SK-N-MC (cell line): ENCODE measurements around the gene MRPS12.

Experiments
- DNase-seq: peaks from one replicate; pipeline ENCODE4 v3.0.0-alpha.2; 2011; ENCODE audit warnings: low read depth, low spot score
- H3K27ac ChIP-seq: fragments of 200-600 bp; sonication (generic); 2 replicates; pipeline ENCODE4 v1.5.1; 2016; ENCODE audit warnings: mixed run types
- H3K36me3 ChIP-seq: fragments of 200-600 bp; sonication (generic); 2 replicates; pipeline ENCODE4 v1.6.1; 2017; ENCODE audit warnings: antibody characterized with exemption, low read length, mixed read lengths; ENCODE audit not compliant: insufficient read depth
- H3K4me3 ChIP-seq: fragments of 200-600 bp; sonication (generic); 2 replicates; pipeline ENCODE4 v1.5.1; 2016
- H3K9ac ChIP-seq: fragments of 200-600 bp; sonication (generic); 2 replicates; pipeline ENCODE4 v1.8.0; 2017; ENCODE audit warnings: mixed run types, mixed read lengths; ENCODE audit not compliant: insufficient read length
- H3K9me3 ChIP-seq: fragments of 200-600 bp; sonication (generic); 2 replicates; pipeline ENCODE4 v1.6.1; 2017; ENCODE audit warnings: low read depth, mild to moderate bottlenecking, antibody characterized with exemption, low read length, moderate library complexity, mixed read lengths
- EZH2 ChIP-seq: fragments of 200-600 bp; sonication (generic); IDR thresholded peaks from one replicate; pipeline ENCODE4 v1.6.1; 2017; ENCODE audit warnings: antibody characterized with exemption
- FOXP2 ChIP-seq: optimal IDR thresholded peaks from 2 replicates; pipeline ENCODE3; 2011; ENCODE audit warnings: mild to moderate bottlenecking, moderate library complexity; ENCODE audit not compliant: insufficient read depth; ENCODE audit errors: extremely low read length, control extremely low read depth
- POLR2AphosphoS5 ChIP-seq: IDR thresholded peaks from 2 replicates; pipeline ENCODE4 v1.6.1; 2012; ENCODE audit warnings: mild to moderate bottlenecking, low read depth, low read length, borderline replicate concordance

MRPS12 gene

DNA sequence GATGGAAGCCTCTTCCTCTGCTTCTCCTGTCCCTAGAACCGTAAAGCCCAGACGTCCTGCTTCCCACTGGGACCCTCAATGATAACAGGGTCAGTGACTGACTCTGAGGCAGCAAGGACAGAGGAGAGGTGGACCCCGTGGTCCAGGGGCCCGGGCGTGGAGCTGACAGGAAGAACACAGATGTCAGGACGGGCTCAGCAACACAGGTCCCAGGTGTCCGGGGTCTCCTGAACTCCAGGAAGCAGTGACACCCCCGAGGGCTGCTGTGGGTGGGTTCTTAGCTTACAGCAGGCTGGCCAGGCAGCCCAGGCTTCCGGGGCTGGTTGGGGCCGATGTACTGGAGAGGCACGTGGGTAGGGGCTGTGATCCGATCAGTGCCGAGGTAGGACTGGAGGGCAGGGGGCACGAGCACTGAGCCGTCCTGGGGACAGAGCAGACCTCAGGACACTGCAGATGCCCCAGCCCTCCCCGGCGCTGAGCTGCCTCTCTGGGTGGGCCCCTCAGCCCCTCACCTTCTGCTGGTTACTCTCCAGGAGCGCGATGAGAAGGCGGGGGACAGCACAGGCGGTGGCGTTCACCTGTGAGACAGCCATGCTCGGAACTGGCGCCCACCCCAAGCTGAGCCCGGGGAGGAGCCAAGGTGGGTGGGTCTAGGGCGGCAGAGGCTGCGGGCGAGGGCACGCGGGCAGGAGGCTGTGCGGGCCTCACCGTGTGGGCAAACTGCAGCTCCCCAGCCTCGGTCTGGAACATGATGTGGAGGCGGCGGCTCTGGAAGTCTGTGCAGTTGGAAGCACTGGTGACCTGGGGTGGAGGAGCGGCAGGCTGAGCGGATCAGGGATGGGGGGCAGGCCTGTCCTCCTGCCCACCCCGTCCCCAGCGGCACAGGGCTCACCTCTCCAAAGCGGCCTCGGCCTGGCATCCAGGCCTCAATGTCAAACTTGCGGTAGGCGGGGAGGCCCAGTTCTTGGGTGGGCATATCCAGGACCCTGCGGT lies 15.1 kb upstream of the MRPS12 start:
- TF ChIP-seq EZH2 (no peak), FOXP2 (no peak), POLR2AphosphoS5 (no peak)

GRCh38 chr19:38917516-38917915 lies 13.2 kb upstream of the MRPS12 start:
- TF ChIP-seq FOXP2 (no peak), POLR2AphosphoS5 (no peak), EZH2 (no peak)
- H3K9me3 ChIP-seq: no peaks in the 10 kb centered on the region
- H3K4me3 ChIP-seq: no peak overlapping the region
- no peak overlapping the region for H3K9ac ChIP-seq
- no peak overlapping the region for H3K27ac ChIP-seq
- H3K36me3 ChIP-seq: peaks cover 13% of the 10 kb centered on the region
- DNase-seq: no peak

More for the DNA sequence above, 15.1 kb upstream of the MRPS12 start:
- Histone ChIP-seq H3K9ac (no peak overlapping the region), H3K27ac (no peak overlapping the region), H3K36me3 (no peaks in the 10 kb centered on the region), H3K4me3 (no peak overlapping the region), H3K9me3 (no peaks in the 10 kb centered on the region)
- DNase-seq: no peak

GRCh38 chr19:38917921-38918491 lies 12.7 kb upstream of the MRPS12 start:
- Histone ChIP-seq H3K27ac (no peak overlapping the region), H3K9ac (no peak overlapping the region), H3K36me3 (peaks cover 13% of the 10 kb centered on the region), H3K4me3 (no peak overlapping the region), H3K9me3 (no peaks in the 10 kb centered on the region)
- DNase-seq: no peak
- TF ChIP-seq EZH2: no peak
- TF ChIP-seq POLR2AphosphoS5: no peak
- no peak for TF ChIP-seq FOXP2

GRCh38 chr19:38918526-38918925 lies 12.2 kb upstream of the MRPS12 start:
- Histone ChIP-seq H3K9ac (no peak overlapping the region), H3K4me3 (no peak overlapping the region), H3K9me3 (no peaks in the 10 kb centered on the region), H3K27ac (no peak overlapping the region), H3K36me3 (peaks cover 13% of the 10 kb centered on the region)
- TF ChIP-seq FOXP2: no peak
- TF ChIP-seq POLR2AphosphoS5: no peak
- TF ChIP-seq EZH2: no peak
- DNase-seq: no peak

GRCh38 chr19:38919837-38920601 lies 10.7 kb upstream of the MRPS12 start:
- peaks cover 24% of the 10 kb centered on the region for H3K36me3 ChIP-seq
- DNase-seq: no peak
- no peak overlapping the region for H3K27ac ChIP-seq
- no peak for TF ChIP-seq POLR2AphosphoS5
- no peak for TF ChIP-seq EZH2
- TF ChIP-seq FOXP2: no peak
- H3K4me3 ChIP-seq: no peak overlapping the region
- H3K9ac ChIP-seq: no peak overlapping the region
- no peaks in the 10 kb centered on the region for H3K9me3 ChIP-seq

DNA sequence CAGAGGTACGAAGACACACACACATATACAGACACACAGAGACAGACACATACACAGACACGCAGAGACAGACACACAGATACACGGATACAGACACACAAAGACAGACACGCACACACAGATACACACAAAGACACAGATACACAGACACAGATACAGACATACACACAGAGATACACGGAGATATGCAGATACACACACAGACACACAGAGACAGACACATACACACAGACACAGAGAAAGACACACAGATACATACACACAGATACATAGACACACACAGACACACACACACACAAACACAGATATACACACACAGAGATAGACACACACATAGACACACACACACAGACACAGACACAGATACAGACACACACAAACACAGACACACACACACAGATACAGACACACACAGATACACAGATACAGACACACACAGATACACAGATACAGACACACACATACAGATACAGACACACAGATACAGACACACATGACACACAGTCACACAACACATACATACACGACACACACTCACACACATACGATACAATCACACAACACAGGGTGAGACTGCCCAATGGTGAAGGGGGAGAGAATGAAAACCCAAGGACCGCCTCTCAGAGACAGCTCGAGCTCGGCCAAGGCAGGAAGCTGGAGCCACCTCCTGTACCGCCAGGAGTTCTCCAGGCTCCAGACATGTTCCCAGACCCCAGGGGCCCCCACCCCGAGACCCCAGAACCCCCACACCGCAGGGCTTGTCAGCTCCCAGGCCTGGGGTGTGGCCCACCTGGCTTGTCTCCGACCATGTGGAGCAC lies 9.9 kb upstream of the MRPS12 start:
- TF ChIP-seq POLR2AphosphoS5 (no peak), EZH2 (no peak)
- Histone ChIP-seq H3K27ac (no peak overlapping the region), H3K4me3 (no peak overlapping the region), H3K9ac (no peak overlapping the region), H3K36me3 (peaks cover 31% of the 10 kb centered on the region), H3K9me3 (no peaks in the 10 kb centered on the region)
- DNase-seq: no peak

DNA sequence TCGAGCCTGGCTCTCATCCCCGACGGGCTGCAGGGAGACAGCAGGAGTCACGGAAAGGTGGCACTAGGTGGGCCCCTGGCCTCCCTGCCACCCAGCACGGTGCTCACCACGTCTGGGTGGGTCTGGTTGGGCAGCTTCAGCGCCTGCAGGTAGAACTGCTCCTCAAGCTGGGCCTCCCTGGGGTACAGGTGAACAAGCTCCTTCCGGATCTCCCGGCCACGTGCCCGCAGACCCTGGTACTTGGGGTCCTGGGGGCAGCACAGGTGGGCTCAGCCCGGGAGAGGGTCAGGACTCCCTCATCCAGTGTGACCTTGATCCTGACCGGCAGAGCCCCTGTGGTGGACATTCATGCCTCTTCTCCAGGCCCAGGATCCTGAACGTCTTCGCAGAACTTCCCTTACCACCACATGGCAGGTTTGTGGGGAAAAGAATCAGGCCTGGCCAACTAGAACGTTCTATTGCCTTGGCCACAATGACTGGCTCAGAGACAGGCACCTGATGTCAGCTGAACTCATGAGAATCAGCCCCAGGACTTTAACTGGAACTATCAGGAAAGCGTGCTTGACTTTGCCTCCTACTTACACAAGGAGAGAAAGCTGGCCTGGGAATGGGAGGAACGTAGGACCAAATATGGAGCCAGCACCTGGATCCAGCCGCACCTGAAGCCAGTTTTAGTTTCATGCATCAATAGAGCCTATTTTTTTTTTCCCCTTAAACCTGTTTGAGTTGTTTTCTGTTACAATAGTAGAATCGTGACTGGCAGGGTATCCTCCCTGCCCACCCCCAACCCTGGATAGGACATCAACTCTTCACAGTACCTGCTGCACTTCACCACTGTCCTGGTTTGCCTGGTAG lies 9.1 kb upstream of the MRPS12 start:
- TF ChIP-seq FOXP2: no peak
- TF ChIP-seq EZH2: no peak
- TF ChIP-seq POLR2AphosphoS5: no peak
- peaks cover 31% of the 10 kb centered on the region for H3K36me3 ChIP-seq
- H3K9ac ChIP-seq: no peak overlapping the region
- no peak overlapping the region for H3K27ac ChIP-seq
- DNase-seq: no peak
- H3K4me3 ChIP-seq: no peak overlapping the region
- H3K9me3 ChIP-seq: no peaks in the 10 kb centered on the region

GRCh38 chr19:38922482-38922881 lies 8.3 kb upstream of the MRPS12 start:
- TF ChIP-seq EZH2: no peak
- TF ChIP-seq POLR2AphosphoS5: no peak
- no peak for TF ChIP-seq FOXP2
- no peaks in the 10 kb centered on the region for H3K9me3 ChIP-seq
- peaks cover 31% of the 10 kb centered on the region for H3K36me3 ChIP-seq
- no peak overlapping the region for H3K27ac ChIP-seq
- DNase-seq: no peak
- no peak overlapping the region for H3K4me3 ChIP-seq
- H3K9ac ChIP-seq: no peak overlapping the region
